Pulmonary artery endothelial cell (primary cell): Measurements from ENCODE around the gene KLHDC8A. TPM values are rescaled to one million over a fixed set of nuclear protein-coding genes. Genes with fewer than 3 reads are reported as not detected.
"Not testable (repeated sequence)": the region's sequence is repeated elsewhere in the genome, so short reads cannot be mapped to it uniquely, and the experiment has no call there.

Experiments used
- DNase-seq: peaks from one replicate; pipeline ENCODE4 v3.0.0-alpha.2; 2011; ENCODE audit warnings: low read depth, low spot score
- total RNA-seq: library from RNA; depleted of rRNA; stranded (reverse); fragments of >200 nt; gene quantifications from 2 replicates; pipeline ENCODE4 v1.2.3, GENCODE V29; 2014

Gene KLHDC8A
- total RNA-seq, 1 donor from 2014 or later, result not detected

DNA sequence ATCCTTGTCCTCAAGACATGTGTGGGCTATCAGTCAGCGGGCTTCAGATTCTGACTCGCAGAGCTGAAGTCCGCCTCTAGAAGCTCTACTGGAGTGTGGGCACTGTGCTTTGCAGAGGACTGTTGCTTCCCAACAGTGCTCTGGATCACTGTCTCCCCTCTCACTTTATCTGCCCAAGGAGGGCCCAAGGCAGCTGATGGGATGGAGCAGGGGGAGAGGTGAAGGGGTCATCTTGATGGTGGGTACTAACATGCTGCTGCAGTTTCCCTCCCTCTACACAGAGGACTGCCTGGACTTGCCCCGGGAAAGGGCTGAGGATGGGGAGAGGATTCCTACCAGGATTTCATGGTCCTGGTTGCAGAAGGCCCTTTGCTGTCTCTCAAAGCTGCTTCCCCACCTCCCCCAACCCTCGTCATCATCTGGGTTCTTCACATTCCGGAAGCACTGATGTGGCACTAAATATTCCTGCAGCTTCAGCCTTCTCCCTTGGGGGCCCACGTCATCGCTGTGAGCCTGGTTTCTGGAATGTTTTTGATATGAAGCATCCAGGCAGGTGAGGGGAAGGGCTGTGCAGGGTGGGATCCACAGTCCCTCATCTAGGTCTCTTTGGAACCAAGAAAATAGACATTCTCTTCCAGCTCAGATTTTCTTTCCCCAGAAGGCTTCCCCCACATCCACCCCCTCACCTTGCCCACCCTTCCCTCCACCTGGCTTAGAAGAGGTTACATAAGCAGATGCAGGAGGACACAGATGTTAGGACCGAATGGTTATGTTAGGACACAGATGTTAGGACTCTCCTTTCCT lies 58.3 kb downstream of the KLHDC8A start:
- no peak for DNase-seq

- not testable (repeated sequence) for DNase-seq
These were observed 59.1 kb downstream of the KLHDC8A start for GRCh38 chr1:205297546-205298177.

DNA sequence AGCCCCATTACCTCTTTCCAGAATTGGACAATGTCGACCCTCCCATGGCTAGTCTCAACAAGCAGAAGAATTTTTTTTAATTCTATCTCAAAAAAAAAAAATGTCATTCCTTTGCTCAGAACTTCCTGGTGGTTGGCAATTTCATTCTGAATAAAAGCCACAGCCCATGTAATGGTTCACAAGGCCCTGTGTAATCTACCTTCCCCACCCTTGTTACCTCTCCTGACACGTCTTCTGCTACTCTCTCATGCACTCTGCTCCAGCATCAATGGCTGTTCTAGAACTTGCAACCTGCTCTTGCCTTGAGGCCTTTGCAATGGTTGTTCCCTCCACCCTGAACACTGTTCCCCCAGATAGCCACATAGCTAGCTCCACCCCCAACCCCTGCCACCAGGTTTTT lies 60.6 kb downstream of the KLHDC8A start:
- no peak for DNase-seq

DNA sequence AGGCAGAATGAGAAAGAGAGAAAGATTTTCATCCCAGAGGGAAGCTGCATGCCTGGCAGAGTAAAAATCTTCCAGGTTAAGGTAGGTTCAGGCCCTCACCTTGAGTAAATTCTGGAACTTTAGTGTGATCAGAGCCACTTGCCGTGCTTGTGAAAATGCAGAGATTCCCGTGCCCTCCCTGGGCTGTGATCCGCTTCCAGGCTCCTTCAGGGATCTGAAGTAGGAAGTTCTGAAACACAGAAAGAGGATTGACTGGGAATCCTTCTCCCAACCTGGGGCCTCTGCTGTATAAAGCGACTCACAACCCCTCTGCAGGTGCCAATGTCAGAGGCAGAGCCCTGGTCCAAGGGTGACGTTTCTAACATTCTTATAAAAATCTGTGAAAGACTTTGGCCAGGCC lies 61.8 kb downstream of the KLHDC8A start:
- DNase-seq, result no peak

DNA sequence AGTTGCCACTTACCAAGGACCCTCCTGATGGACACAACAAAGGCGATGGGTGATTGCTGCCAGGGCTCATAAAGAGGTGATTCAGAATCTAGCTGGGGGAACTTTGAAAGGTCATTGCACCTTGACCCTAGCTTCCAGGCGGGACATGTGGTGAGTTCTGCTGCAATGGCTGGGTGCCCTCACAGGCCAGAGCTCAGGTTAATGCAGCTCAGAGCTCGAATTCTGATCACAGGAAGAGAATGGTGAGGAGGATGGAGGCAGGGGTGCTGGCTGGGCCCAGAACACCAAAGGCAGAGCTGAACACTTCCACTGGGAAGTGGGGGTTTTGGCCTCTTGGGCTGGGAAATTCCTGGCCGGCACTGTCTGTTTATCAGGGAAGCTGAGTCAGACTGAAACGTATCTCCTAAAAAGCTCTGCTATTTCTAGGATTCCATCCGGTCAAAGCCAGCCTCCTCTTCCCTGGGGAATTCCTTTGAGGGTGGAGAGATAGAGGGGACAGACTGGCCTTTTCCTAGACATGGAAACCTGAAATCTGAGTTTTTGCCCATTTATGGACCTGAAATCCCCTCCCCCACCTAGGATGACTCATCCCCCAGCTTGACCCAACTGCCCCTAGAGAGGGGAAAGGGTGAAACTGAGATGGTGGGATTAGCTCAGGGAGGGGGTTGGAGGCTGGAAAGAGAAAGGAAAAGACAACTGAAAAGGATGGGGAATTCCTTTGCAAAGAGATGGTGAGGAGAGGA lies 62.4 kb downstream of the KLHDC8A start:
- peak; percentile 84 for DNase-seq

DNA sequence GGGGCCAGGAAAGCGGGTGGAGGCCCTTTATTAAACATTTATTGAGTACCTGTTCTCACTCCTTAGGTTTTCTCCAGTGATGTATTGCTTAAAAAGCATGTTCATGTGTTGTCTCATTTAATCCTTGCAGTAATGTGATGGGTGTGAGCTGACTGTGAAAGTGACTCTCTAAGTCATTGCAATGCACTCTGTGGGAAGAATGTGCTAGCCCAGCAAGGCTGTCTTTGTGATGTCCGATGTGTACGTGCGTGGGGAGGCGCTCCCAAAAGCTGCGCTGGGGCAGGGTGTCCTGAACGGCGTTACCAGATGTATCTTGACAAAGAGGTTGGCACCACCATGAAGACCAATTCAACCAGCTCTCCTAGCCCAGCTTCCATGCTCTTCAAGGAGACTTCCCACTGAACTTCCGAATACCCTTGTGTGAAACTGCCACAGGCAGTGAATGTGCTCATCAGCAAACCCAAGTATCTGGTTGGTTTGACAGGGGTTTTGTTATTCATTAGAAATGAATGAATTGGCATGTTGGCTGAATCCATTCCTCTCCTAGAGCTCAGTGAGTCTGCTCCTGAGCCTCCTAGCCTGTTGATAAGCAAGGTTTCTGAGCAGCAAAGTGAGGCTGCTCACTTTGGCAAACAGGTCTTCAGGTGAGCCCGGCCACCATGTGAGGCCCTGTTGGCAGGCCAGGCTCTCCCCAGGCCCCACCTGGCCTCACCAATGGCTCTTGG lies 63.2 kb downstream of the KLHDC8A start:
- DNase-seq, result no peak

DNA sequence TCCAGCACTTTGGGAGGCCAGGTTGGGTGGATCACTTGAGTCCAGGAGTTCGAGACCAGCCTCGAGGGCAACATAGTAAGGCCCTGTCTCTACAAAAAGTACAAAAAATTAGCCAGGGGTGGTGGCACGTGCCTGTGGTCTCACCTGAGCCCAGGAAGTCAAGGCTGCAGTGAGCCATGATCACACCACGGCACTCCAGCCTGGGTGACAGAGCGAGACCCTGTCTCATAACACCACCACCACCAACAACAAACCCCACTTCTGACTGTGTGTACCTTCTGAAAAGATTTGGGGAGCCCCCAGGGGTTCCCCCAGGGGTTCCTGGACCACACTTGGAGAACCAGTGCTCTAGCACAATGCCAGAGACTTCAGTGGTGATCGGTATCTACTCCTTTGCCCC lies 65.1 kb downstream of the KLHDC8A start:
- no peak for DNase-seq

- DNase-seq, result no peak
These were observed 68.8 kb downstream of the KLHDC8A start for GRCh38 chr1:205287767-205288559.

- no peak for DNase-seq
These were observed 69.6 kb downstream of the KLHDC8A start for GRCh38 chr1:205287076-205287475.

DNA sequence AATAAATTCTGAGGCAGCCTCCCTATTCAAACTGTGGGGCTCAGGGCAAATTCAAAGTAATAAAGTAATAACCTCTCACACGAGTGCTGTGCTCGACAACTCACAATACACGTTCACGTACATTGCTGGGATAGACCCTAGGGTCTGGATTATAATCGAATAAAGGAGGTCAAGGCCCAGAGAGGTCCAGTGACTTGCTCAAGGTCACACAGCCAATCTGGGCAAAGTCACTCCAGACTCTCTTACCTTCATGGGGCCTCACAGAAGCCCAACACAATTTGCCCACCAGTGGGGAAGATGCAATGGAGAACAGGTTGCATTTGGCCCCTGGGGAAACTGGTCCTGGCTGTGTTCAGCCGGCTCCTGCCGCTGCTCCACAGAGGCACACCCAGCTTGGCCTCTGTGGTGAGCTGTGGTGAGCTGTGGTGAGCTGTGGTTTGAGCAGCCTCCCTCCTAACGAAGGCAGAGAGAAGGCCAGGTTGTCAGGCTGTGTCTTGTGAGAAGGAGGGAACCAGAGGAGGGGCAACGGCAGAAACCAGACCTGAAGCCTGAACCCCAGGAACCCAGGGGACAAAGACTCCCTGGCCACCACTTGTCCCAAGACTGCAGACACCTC lies 70.3 kb downstream of the KLHDC8A start:
- DNase-seq, result no peak

Other genes starting within 250 kb of the KLHDC8A start
- gene RBBP5, start 234.9 kb downstream of the KLHDC8A start, total RNA-seq, result 17.7 and 28.9 TPM in 2 replicates
- 11.1 and 14.5 TPM in 2 replicates for gene DSTYK, start 145.2 kb downstream of the KLHDC8A start, total RNA-seq
- 1.5 and 2.8 TPM in 2 replicates for gene TMCC2, start 129.0 kb downstream of the KLHDC8A start, total RNA-seq
- gene NUAK2, start 35.2 kb downstream of the KLHDC8A start, total RNA-seq, result 1.2 and 1.8 TPM in 2 replicates
- gene LEMD1, start 65.1 kb upstream of the KLHDC8A start, total RNA-seq, result not detected in 2 replicates
- gene BLACAT1, start 99.1 kb upstream of the KLHDC8A start, total RNA-seq, result not detected in 2 replicates
- 0.18 TPM in 1 of 2 replicates, not detected in the other for gene CDK18, start 147.7 kb upstream of the KLHDC8A start, total RNA-seq